ENCODE measurements around the gene PROKR1. TPM values are rescaled to one million over a fixed set of nuclear protein-coding genes. Genes with fewer than 3 reads are reported as not detected.

The PROKR1 gene
- total RNA-seq, 1 donor from 2014 or later = not detected

- H3K4me3 Mint-ChIP-seq = no peak overlapping the region
- intact Hi-C loops (cut with micrococcal nuclease) = no loop called here
- no peak overlapping the region for H3K27ac Mint-ChIP-seq
- no peaks in the 10 kb centered on the region for H3K9me3 Mint-ChIP-seq
- DNase-seq = no peak
- no peaks in the 10 kb centered on the region for H3K4me1 Mint-ChIP-seq
- H3K36me3 Mint-ChIP-seq (ENCODE audit: low read depth) = no peaks in the 10 kb centered on the region
- H3K27me3 Mint-ChIP-seq = peaks cover 35% of the 10 kb centered on the region
Measured at GRCh38 chr2:68632021-68632420, 11.4 kb upstream of the PROKR1 start.

GRCh38 chr2:68637047-68637446 is 6.3 kb upstream of the PROKR1 start:
- Mint-ChIP-seq H3K27ac (no peak overlapping the region), H3K27me3 (peaks cover 38% of the 10 kb centered on the region), H3K9me3 (peaks cover 6% of the 10 kb centered on the region), H3K36me3 (ENCODE audit: low read depth) (no peaks in the 10 kb centered on the region), H3K4me3 (no peak overlapping the region), H3K4me1 (no peaks in the 10 kb centered on the region)
- no peak for DNase-seq
- intact Hi-C loops (cut with micrococcal nuclease) = no loop called here

- Mint-ChIP-seq H3K4me1 (peaks cover 4% of the 10 kb centered on the region), H3K27ac (no peak overlapping the region), H3K36me3 (ENCODE audit: low read depth) (no peaks in the 10 kb centered on the region), H3K27me3 (peaks cover 74% of the 10 kb centered on the region), H3K9me3 (peaks cover 8% of the 10 kb centered on the region), H3K4me3 (peak overlapping the region; percentile 40)
- intact Hi-C loops (cut with micrococcal nuclease) = no loop called here
- no peak for DNase-seq
Measured at GRCh38 chr2:68643874-68644485, 601 bp downstream of the PROKR1 start.

- intact Hi-C loops (cut with micrococcal nuclease) = no loop called here
- Mint-ChIP-seq H3K4me3 (no peak overlapping the region), H3K4me1 (peaks cover 4% of the 10 kb centered on the region), H3K9me3 (peaks cover 4% of the 10 kb centered on the region), H3K27ac (no peak overlapping the region), H3K36me3 (ENCODE audit: low read depth) (no peaks in the 10 kb centered on the region), H3K27me3 (peaks cover 74% of the 10 kb centered on the region)
- no peak for DNase-seq
Measured at GRCh38 chr2:68645523-68645922, 2.1 kb downstream of the PROKR1 start.

- Mint-ChIP-seq H3K4me1 (peaks cover 11% of the 10 kb centered on the region), H3K27ac (no peak overlapping the region), H3K4me3 (no peak overlapping the region), H3K9me3 (peaks cover 4% of the 10 kb centered on the region), H3K27me3 (peaks cover 70% of the 10 kb centered on the region), H3K36me3 (ENCODE audit: low read depth) (no peaks in the 10 kb centered on the region)
- no peak for DNase-seq
- intact Hi-C loops (cut with micrococcal nuclease) = no loop called here
Measured at GRCh38 chr2:68646303-68646702, 2.9 kb downstream of the PROKR1 start.

- Mint-ChIP-seq H3K9me3 (no peaks in the 10 kb centered on the region), H3K27me3 (peaks cover 44% of the 10 kb centered on the region), H3K27ac (no peak overlapping the region), H3K36me3 (ENCODE audit: low read depth) (no peaks in the 10 kb centered on the region), H3K4me3 (no peak overlapping the region), H3K4me1 (peaks cover 48% of the 10 kb centered on the region)
- intact Hi-C loops (cut with micrococcal nuclease) = loop anchor here (5.0 kb wide), 3 partner anchors 128 to 402 kb away; no protein-coding TSS in a partner anchor
- DNase-seq = no peak
Measured at GRCh38 chr2:68650645-68651044, 7.3 kb downstream of the PROKR1 start.

GRCh38 chr2:68653034-68653433 is 9.7 kb downstream of the PROKR1 start:
- H3K27me3 Mint-ChIP-seq = peaks cover 36% of the 10 kb centered on the region
- H3K9me3 Mint-ChIP-seq = no peaks in the 10 kb centered on the region
- H3K36me3 Mint-ChIP-seq (ENCODE audit: low read depth) = no peaks in the 10 kb centered on the region
- peaks cover 46% of the 10 kb centered on the region for H3K4me1 Mint-ChIP-seq
- H3K27ac Mint-ChIP-seq = peak overlapping the region; percentile 71
- DNase-seq = peak; percentile 65
- intact Hi-C loops (cut with micrococcal nuclease) = loop anchor here (1.0 to 5.0 kb wide), 9 partner anchors 10 to 399 kb away; partner anchors contain the start of genes APLF and FBXO48
- peak overlapping the region; percentile 66 for H3K4me3 Mint-ChIP-seq

GRCh38 chr2:68653538-68653982 is 10.2 kb downstream of the PROKR1 start:
- DNase-seq = peak; percentile 88
- intact Hi-C loops (cut with micrococcal nuclease) = loop anchor here (1.0 to 5.0 kb wide), 9 partner anchors 10 to 399 kb away; partner anchors contain the start of genes APLF and FBXO48
- Mint-ChIP-seq H3K4me1 (peaks cover 46% of the 10 kb centered on the region), H3K27ac (peak overlapping the region; percentile 71), H3K36me3 (ENCODE audit: low read depth) (no peaks in the 10 kb centered on the region), H3K4me3 (peak overlapping the region; percentile 66), H3K9me3 (no peaks in the 10 kb centered on the region), H3K27me3 (peaks cover 36% of the 10 kb centered on the region)

- DNase-seq = no peak
- no peaks in the 10 kb centered on the region for H3K36me3 Mint-ChIP-seq (ENCODE audit: low read depth)
- H3K4me1 Mint-ChIP-seq = peaks cover 24% of the 10 kb centered on the region
- peaks cover 22% of the 10 kb centered on the region for H3K27me3 Mint-ChIP-seq
- no peak overlapping the region for H3K27ac Mint-ChIP-seq
- H3K4me3 Mint-ChIP-seq = no peak overlapping the region
- intact Hi-C loops (cut with micrococcal nuclease) = no loop called here
- no peaks in the 10 kb centered on the region for H3K9me3 Mint-ChIP-seq
Measured at GRCh38 chr2:68658266-68658665, 14.9 kb downstream of the PROKR1 start.

- intact Hi-C loops (cut with micrococcal nuclease) = no loop called here
- H3K27ac Mint-ChIP-seq = no peak overlapping the region
- no peaks in the 10 kb centered on the region for H3K9me3 Mint-ChIP-seq
- peaks cover 20% of the 10 kb centered on the region for H3K4me1 Mint-ChIP-seq
- no peak for DNase-seq
- H3K27me3 Mint-ChIP-seq = peaks cover 22% of the 10 kb centered on the region
- no peaks in the 10 kb centered on the region for H3K36me3 Mint-ChIP-seq (ENCODE audit: low read depth)
- no peak overlapping the region for H3K4me3 Mint-ChIP-seq
Measured at GRCh38 chr2:68659081-68659480, 15.7 kb downstream of the PROKR1 start.

GRCh38 chr2:68660658-68661057 is 17.3 kb downstream of the PROKR1 start:
- Mint-ChIP-seq H3K36me3 (ENCODE audit: low read depth) (no peaks in the 10 kb centered on the region), H3K4me3 (no peak overlapping the region), H3K27me3 (peaks cover 25% of the 10 kb centered on the region)

GRCh38 chr2:68662466-68662865 is 19.1 kb downstream of the PROKR1 start:
- Mint-ChIP-seq H3K4me1 (peaks cover 9% of the 10 kb centered on the region), H3K36me3 (ENCODE audit: low read depth) (no peaks in the 10 kb centered on the region), H3K27me3 (peaks cover 19% of the 10 kb centered on the region), H3K27ac (no peak overlapping the region), H3K9me3 (peaks cover 7% of the 10 kb centered on the region), H3K4me3 (no peak overlapping the region)
- intact Hi-C loops (cut with micrococcal nuclease) = no loop called here
- no peak for DNase-seq

More at GRCh38 chr2:68660658-68661057, 17.3 kb downstream of the PROKR1 start:
- H3K27ac Mint-ChIP-seq = no peak overlapping the region
- intact Hi-C loops (cut with micrococcal nuclease) = no loop called here
- H3K4me1 Mint-ChIP-seq = peaks cover 9% of the 10 kb centered on the region
- no peak for DNase-seq
- peaks cover 7% of the 10 kb centered on the region for H3K9me3 Mint-ChIP-seq

GRCh38 chr2:68663371-68664156 is 20.2 kb downstream of the PROKR1 start:
- peaks cover 11% of the 10 kb centered on the region for H3K27me3 Mint-ChIP-seq
- no peak overlapping the region for H3K27ac Mint-ChIP-seq
- no peak overlapping the region for H3K4me3 Mint-ChIP-seq
- H3K4me1 Mint-ChIP-seq = peaks cover 9% of the 10 kb centered on the region
- no peak for DNase-seq
- no peaks in the 10 kb centered on the region for H3K36me3 Mint-ChIP-seq (ENCODE audit: low read depth)
- intact Hi-C loops (cut with micrococcal nuclease) = loop anchor here (1.0 kb wide), 1 partner anchor 10 kb away; no protein-coding TSS in a partner anchor
- H3K9me3 Mint-ChIP-seq = peaks cover 7% of the 10 kb centered on the region

GRCh38 chr2:68667371-68667770 is 24.0 kb downstream of the PROKR1 start:
- Mint-ChIP-seq H3K9me3 (peaks cover 13% of the 10 kb centered on the region), H3K4me1 (peaks cover 12% of the 10 kb centered on the region), H3K4me3 (no peak overlapping the region), H3K27ac (no peak overlapping the region), H3K36me3 (ENCODE audit: low read depth) (no peaks in the 10 kb centered on the region), H3K27me3 (peaks cover 28% of the 10 kb centered on the region)
- intact Hi-C loops (cut with micrococcal nuclease) = no loop called here
- no peak for DNase-seq

Data from activated CD4-positive, alpha-beta T cell treated with anti-CD3 and anti-CD28 coated beads, Interleukin-2, amount 10 ng/mL, durations not matched to agents 24 days and 14 days (primary cell).